Hematopoietic multipotent progenitor cell treated with erythropoietin and hydrocortisone succinate and interleukin-3 and kit ligand, for 4 days (in vitro differentiated cells): ENCODE data around the gene EFHB.
A peak's percentile ranks its signal among the peaks of the same experiment; 100 is the strongest.
"Not testable (repeated sequence)": the region's sequence is repeated elsewhere in the genome, so short reads cannot be mapped to it uniquely, and the experiment has no call there.

Source experiments
- DNase-seq: peaks from one replicate; pipeline ENCODE4 v3.0.0-alpha.2; 2015

Gene EFHB

DNA sequence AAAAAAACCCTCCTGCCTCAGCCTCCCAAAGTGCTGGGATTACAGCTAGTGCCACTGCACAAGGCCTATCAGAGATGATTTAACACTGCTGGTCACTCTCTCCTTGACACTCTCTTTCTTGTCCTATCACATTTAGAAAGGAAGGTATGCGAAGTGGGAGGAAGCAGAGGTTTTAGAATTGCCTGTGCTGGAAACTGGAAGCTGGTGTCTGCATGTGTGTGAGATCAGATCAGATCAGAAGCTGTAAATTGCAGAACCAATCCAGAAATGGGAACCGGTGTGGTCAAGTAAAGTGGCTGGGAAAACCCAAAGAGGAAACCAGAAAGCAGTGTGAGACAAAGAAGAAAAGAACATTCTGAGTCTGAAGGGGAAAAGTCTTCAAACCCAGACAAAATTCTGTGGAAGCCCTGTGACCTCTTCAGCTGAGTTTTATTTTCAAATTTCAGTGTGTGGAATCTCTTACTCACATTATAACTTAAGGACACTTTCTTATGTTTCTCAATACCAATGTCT is 2.8 kb downstream of the EFHB start:
- DNase-seq = peak; percentile 82

- no peak for DNase-seq
These were observed 13.5 kb downstream of the EFHB start for GRCh38 chr3:19920401-19921080.

GRCh38 chr3:19917167-19917566 is 16.9 kb downstream of the EFHB start:
- no peak for DNase-seq

- DNase-seq = no peak
These were observed 22.6 kb downstream of the EFHB start for GRCh38 chr3:19911452-19911851.

GRCh38 chr3:19907523-19907922 is 26.5 kb downstream of the EFHB start:
- no peak for DNase-seq

- DNase-seq = no peak
These were observed 30.4 kb downstream of the EFHB start for GRCh38 chr3:19903649-19904048.

DNA sequence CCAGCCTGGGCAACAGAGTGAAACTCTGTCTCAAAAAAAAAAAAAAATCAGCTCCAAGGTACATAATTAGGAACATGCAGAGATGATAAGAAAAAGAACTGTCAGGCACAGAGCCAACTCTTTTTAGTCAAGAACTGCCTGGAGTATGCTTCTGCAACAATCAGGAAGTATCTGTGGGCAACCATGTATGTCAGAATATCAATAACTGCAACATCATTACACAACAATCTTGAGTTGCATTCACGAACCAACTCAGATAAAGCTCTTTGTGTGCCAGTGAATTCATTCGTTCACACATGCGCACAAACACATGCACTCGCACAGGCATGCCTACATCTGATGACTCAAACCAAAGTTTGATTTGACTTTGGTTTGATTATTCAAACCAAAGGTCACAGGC is 32.1 kb downstream of the EFHB start:
- DNase-seq = peak; percentile 86

DNA sequence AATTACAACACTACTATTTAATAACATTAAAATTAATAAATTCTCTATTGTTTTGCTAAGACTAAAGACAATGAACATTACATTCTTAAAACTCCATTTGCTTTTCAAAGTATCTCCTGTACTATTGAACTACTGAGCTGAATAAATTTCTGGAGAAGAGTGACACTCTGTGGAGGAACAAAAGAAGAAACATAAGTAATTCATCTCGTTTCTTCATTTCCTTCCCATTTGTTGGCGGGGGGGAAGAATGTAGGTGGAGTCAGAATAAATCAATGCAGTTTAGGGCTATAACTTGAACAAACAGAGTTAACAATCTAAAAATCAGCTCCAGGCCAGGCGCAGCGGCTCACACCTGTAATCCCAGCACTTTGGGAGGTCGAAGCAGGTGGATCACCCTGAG is 32.7 kb downstream of the EFHB start:
- peak; percentile 40 for DNase-seq

DNA sequence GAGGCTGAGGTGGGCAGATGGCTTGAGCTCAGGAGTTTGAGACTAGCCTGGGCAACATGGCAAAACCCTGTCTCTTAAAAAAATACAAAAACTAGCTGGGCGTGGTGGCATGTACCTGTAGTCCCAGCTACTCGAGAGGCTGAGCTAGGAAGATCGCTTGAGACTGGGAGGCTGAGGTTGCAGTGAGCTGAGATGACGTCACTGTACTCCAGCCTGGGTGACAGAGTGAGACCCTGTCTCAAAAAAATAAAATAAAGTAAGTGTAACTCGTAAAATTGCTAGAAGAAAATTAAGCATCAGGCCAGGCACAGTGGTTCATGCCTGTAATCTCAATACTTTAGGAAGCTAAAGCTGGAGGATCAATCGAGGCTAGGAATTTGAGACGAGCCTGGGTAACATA is 34.2 kb downstream of the EFHB start:
- DNase-seq = not testable (repeated sequence)

DNA sequence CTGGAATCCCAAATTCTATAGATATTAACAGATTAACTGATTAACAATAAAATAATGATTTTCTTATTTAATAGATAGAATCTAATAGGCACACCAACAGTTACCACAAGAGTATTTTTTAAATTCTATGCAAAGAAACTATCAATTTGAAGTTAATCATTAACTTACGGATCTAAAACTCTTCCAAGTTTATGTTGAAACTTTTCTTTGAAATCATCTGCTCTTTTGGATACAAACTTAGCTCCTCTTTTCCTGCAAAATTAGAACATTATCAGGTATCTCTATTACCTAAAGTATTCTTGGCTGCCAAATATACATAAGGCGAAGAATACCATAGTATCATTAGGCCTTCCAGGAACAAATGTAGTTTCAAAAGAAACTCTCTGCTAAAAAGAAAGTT is 34.8 kb downstream of the EFHB start:
- DNase-seq = no peak

DNA sequence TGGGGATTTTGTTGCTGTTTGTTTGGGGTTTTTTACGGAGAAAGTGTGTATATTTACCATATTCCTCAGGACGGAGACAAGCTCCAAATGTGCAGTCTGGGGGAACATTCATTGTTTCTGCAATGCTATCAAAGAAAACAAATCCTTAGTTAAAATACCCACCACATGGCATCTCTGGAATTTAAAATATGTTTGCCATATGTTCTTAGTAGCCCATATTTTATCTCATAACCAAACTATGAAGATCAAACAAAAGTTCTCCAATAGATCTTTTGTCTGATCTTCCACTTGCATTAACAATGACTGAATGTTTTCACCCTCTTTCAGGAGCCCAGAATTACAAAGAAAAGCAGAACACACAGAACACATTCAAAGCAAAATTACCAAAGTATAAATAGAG is 35.3 kb downstream of the EFHB start:
- DNase-seq = no peak

GRCh38 chr3:19891740-19892139 is 42.3 kb downstream of the EFHB start:
- DNase-seq = no peak

DNA sequence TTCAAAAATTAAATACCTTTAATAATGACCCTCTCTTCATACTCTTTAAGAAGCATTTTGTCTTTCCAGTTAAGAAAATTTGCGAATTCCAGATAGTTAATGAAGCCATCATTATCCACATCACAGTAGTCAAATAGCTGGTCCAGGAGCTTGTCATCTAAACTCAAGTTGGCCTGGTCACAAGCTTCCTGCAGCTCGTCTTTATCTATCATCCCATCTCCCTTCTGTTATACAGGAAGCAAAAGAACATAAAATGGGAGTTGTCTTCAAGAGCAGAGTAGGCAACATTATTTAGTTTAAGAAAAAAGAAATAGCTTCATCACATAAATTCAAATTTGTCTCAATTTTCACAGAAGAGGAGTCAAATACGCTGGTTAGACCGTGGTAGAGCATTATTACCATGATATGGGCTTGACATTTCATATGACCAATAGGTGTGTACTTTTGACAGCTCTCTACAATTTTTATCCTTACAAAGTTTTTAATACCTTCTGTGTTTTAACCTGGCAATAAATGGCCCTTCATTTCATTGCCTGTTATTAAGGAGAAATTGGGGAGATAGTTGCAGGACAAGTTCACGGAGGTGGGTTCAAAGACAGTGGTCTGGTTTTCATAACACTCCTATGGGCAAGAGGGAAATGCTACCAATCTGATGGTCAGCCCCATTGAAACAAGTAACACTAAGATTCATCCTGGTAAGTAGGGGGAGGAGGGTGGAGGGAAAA is 45.4 kb downstream of the EFHB start:
- DNase-seq = no peak

DNA sequence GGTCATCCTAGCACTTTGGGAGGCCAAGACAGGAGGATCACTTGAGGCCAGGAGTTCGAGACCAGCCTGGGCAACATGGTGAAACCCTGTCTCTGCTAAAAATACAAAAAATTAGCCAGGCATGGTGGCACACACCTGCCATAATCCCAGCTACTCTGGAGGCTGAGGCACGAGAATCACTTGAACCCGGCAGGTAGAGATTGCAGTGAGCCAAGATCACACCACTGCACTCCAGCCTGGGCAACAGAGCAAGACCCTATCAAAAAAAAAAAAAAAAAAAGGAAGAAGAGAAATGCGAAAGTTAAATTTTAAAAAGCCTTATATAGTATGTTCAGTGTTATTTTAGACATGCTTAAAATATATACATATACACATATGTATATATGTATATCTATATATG is 46.9 kb downstream of the EFHB start:
- DNase-seq = not testable (repeated sequence)

- no peak for DNase-seq
These were observed 47.6 kb downstream of the EFHB start for GRCh38 chr3:19886404-19886803.

GRCh38 chr3:19885468-19885867 is 48.5 kb downstream of the EFHB start:
- peak; percentile 83 for DNase-seq

DNA sequence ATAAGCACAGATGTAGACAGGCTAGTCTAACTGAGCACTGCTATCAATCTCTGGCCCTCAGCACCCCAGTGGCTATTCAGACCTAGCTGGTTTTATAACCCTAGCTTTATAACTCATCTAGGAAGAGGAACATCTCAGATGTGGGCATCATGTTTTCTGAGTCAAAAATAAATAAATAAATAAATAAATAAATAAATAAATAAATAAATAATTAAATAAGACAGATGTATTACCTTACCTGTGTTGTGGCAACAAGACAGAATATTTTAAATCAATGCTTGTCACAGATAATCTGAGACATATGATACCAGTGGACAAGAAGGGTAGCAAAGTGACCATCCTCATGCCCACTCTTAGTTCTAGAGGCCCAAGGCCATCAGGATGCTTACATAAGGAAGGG is 52.2 kb downstream of the EFHB start:
- DNase-seq = no peak

DNA sequence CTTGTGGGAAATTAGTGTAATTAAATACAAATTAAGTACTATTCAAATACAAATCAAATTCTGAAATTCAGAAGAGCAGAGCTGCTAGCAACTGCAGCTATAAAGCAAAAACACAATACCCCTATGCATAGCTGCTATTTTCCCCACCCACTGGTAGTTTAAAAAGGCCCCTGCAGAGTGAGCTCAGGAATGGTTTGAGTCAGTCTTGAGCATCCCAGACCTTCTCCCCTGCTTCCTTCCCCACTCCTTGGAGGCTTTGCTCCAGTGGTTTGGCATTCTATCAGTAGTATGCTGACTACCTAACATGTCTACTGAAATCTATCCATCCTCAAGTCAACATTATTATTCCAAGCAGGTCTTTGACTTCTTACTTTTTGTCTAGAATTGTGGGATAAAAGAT is 53.0 kb downstream of the EFHB start:
- no peak for DNase-seq

- no peak for DNase-seq
These were observed 56.4 kb downstream of the EFHB start for GRCh38 chr3:19877656-19878055.

GRCh38 chr3:19866751-19867347 is 67.2 kb downstream of the EFHB start:
- peak; percentile 83 for DNase-seq

DNA sequence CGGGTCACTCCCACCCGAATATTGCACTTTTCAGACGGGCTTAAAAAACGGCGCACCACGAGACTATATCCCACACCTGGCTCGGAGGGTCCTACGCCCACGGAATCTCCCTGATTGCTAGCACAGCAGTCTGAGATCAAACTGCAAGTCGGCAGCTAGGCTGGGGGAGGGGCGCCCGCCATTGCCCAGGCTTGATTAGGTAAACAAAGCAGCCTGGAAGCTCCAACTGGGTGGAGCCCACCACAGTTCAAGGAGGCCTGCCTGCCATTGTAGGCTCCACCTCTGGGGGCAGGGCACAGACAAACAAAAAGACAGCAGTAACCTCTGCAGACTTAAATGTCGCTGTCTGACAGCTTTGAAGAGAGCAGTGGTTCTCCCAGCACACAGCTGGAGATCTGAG is 78.7 kb downstream of the EFHB start:
- not testable (repeated sequence) for DNase-seq

- DNase-seq = not testable (repeated sequence)
These were observed 87.4 kb downstream of the EFHB start for GRCh38 chr3:19846609-19847008.
